Measurements from ENCODE around the gene KRTAP10-10.
A peak's percentile ranks its signal among the peaks of the same experiment; 100 is the strongest.
"Not testable (repeated sequence)": the region's sequence is repeated elsewhere in the genome, so short reads cannot be mapped to it uniquely, and the experiment has no call there.

Gene KRTAP10-10

GRCh38 chr21:44606495-44606894, 30.7 kb upstream of the KRTAP10-10 start:
- Histone ChIP-seq H3K27me3 (ENCODE audit: control insufficient read depth in 3 of 3, insufficient read depth in 3 of 3, low read depth in 1 of 3, low read length in 3 of 3) (peaks cover 0 to 4% (median 0%) of the 10 kb centered on the region in 3 experiments), H2BK120ac (ENCODE audit: low read depth, low read length) (no peak overlapping the region), H3K9me3 (replicated peaks in 1 of 2; ENCODE audit: control insufficient read depth in 2 of 2, insufficient read depth in 1 of 2, low read depth in 1 of 2, low read length in 2 of 2) (peaks cover 3 to 5% of the 10 kb centered on the region in 2 donors), H3K79me1 (ENCODE audit: low read depth, low read length) (no peaks in the 10 kb centered on the region), H3K9ac (ENCODE audit: low read depth, low read length, poor library complexity) (no peak overlapping the region), H3K23ac (ENCODE audit: low read depth, low read length, poor library complexity) (no peak overlapping the region), H2BK12ac (ENCODE audit: low read length) (no peak overlapping the region), H2AFZ (ENCODE audit: low read length) (no peak overlapping the region), H2BK5ac (ENCODE audit: low read length) (no peak overlapping the region), H3K36me3 (replicated peaks in 1 of 2; ENCODE audit: control insufficient read depth in 2 of 2, insufficient read depth in 2 of 2, low read length in 2 of 2) (no peaks in the 10 kb centered on the region), H3K27ac (replicated peaks; ENCODE audit: low read length) (no peak overlapping the region), H3K4ac (ENCODE audit: low read length) (no peak overlapping the region), H2BK15ac (ENCODE audit: low read length) (no peak overlapping the region), H3K18ac (ENCODE audit: low read length) (no peak overlapping the region), H3K4me3 (ENCODE audit: low read length in 2 of 2) (no peak overlapping the region), H3K4me2 (ENCODE audit: insufficient read depth, low read length, poor library complexity, severe bottlenecking) (no peak overlapping the region), H4K8ac (ENCODE audit: low read depth, low read length) (no peak overlapping the region), H3K14ac (ENCODE audit: low read length) (no peak overlapping the region), H2AK5ac (ENCODE audit: low read depth, low read length) (no peak overlapping the region), H3K4me1 (ENCODE audit: control insufficient read depth in 2 of 2, insufficient read depth in 1 of 2, low read depth in 1 of 2, low read length in 2 of 2) (no peaks in the 10 kb centered on the region), H4K91ac (ENCODE audit: low read depth, low read length, poor library complexity) (no peak overlapping the region)
- no CpG with 5 or more reads among the region's 4 CpGs for WGBS, 2 donors (ENCODE audit: extremely low coverage in 2 of 2, insufficient read length in 2 of 2, insufficient replicate concordance in 1 of 2)
- DNase-seq (ENCODE audit: low spot score): no peak

- H3K14ac ChIP-seq (ENCODE audit: low read length): no peak overlapping the region
- H4K8ac ChIP-seq (ENCODE audit: low read depth, low read length): no peak overlapping the region
- H3K79me1 ChIP-seq (ENCODE audit: low read depth, low read length): no peaks in the 10 kb centered on the region
- no peak overlapping the region for H2BK15ac ChIP-seq (ENCODE audit: low read length)
- H2BK12ac ChIP-seq (ENCODE audit: low read length): no peak overlapping the region
- no peak overlapping the region for H3K18ac ChIP-seq (ENCODE audit: low read length)
- no peak overlapping the region for H2AK5ac ChIP-seq (ENCODE audit: low read depth, low read length)
- no peak overlapping the region for H3K4ac ChIP-seq (ENCODE audit: low read length)
- no peak overlapping the region for H3K4me3 ChIP-seq (ENCODE audit: low read length in 2 of 2)
- no peak overlapping the region for H2BK120ac ChIP-seq (ENCODE audit: low read depth, low read length)
- H4K91ac ChIP-seq (ENCODE audit: low read depth, low read length, poor library complexity): no peak overlapping the region
- H3K23ac ChIP-seq (ENCODE audit: low read depth, low read length, poor library complexity): no peak overlapping the region
- no peak overlapping the region for H3K9ac ChIP-seq (ENCODE audit: low read depth, low read length, poor library complexity)
- peaks cover 3 to 8% of the 10 kb centered on the region in 2 donors for H3K9me3 ChIP-seq (replicated peaks in 1 of 2; ENCODE audit: control insufficient read depth in 2 of 2, insufficient read depth in 1 of 2, low read depth in 1 of 2, low read length in 2 of 2)
- H3K4me1 ChIP-seq (ENCODE audit: control insufficient read depth in 2 of 2, insufficient read depth in 1 of 2, low read depth in 1 of 2, low read length in 2 of 2): no peaks in the 10 kb centered on the region
- H3K4me2 ChIP-seq (ENCODE audit: insufficient read depth, low read length, poor library complexity, severe bottlenecking): no peak overlapping the region
- no peak overlapping the region for H3K27ac ChIP-seq (replicated peaks; ENCODE audit: low read length)
- H3K27me3 ChIP-seq (ENCODE audit: control insufficient read depth in 3 of 3, insufficient read depth in 3 of 3, low read depth in 1 of 3, low read length in 3 of 3): peaks cover 0 to 2% (median 0%) of the 10 kb centered on the region in 3 experiments
- no peak for DNase-seq (ENCODE audit: low spot score)
- no peaks in the 10 kb centered on the region for H3K36me3 ChIP-seq (replicated peaks in 1 of 2; ENCODE audit: control insufficient read depth in 2 of 2, insufficient read depth in 2 of 2, low read length in 2 of 2)
- no peak overlapping the region for H2BK5ac ChIP-seq (ENCODE audit: low read length)
- no peak overlapping the region for H2AFZ ChIP-seq (ENCODE audit: low read length)
Measured at GRCh38 chr21:44609193-44609592, 28.0 kb upstream of the KRTAP10-10 start.

- not testable (repeated sequence) for H3K4me1 ChIP-seq (ENCODE audit: control insufficient read depth in 2 of 2, insufficient read depth in 1 of 2, low read depth in 1 of 2, low read length in 2 of 2); H3K9me3 ChIP-seq (replicated peaks in 1 of 2; ENCODE audit: control insufficient read depth in 2 of 2, insufficient read depth in 1 of 2, low read depth in 1 of 2, low read length in 2 of 2); H3K9ac ChIP-seq (ENCODE audit: low read depth, low read length, poor library complexity); H3K27me3 ChIP-seq (ENCODE audit: control insufficient read depth in 3 of 3, insufficient read depth in 3 of 3, low read depth in 1 of 3, low read length in 3 of 3); H3K27ac ChIP-seq (replicated peaks; ENCODE audit: low read length); H3K36me3 ChIP-seq (replicated peaks in 1 of 2; ENCODE audit: control insufficient read depth in 2 of 2, insufficient read depth in 2 of 2, low read length in 2 of 2); H3K14ac ChIP-seq (ENCODE audit: low read length); H3K4me2 ChIP-seq (ENCODE audit: insufficient read depth, low read length, poor library complexity, severe bottlenecking); H3K79me1 ChIP-seq (ENCODE audit: low read depth, low read length); H3K18ac ChIP-seq (ENCODE audit: low read length); H2AK5ac ChIP-seq (ENCODE audit: low read depth, low read length); DNase-seq (ENCODE audit: low spot score); H3K4ac ChIP-seq (ENCODE audit: low read length); H2BK120ac ChIP-seq (ENCODE audit: low read depth, low read length); H2AFZ ChIP-seq (ENCODE audit: low read length); H2BK5ac ChIP-seq (ENCODE audit: low read length); H4K8ac ChIP-seq (ENCODE audit: low read depth, low read length); H4K91ac ChIP-seq (ENCODE audit: low read depth, low read length, poor library complexity); H2BK15ac ChIP-seq (ENCODE audit: low read length); H2BK12ac ChIP-seq (ENCODE audit: low read length); H3K23ac ChIP-seq (ENCODE audit: low read depth, low read length, poor library complexity); H3K4me3 ChIP-seq (ENCODE audit: low read length in 2 of 2)
- no CpG with 5 or more reads among the region's 7 CpGs for WGBS, 2 donors (ENCODE audit: extremely low coverage in 2 of 2, insufficient read length in 2 of 2, insufficient replicate concordance in 1 of 2)
Measured at GRCh38 chr21:44610157-44610843, 26.9 kb upstream of the KRTAP10-10 start.

- no peak for DNase-seq (ENCODE audit: low spot score)
- WGBS, 2 donors (ENCODE audit: extremely low coverage in 2 of 2, insufficient read length in 2 of 2, insufficient replicate concordance in 1 of 2): no CpG with 5 or more reads among the region's 4 CpGs
Measured at GRCh38 chr21:44611551-44611950, 25.6 kb upstream of the KRTAP10-10 start.

More at GRCh38 chr21:44611551-44611950, 25.6 kb upstream of the KRTAP10-10 start:
- H2BK12ac ChIP-seq (ENCODE audit: low read length): no peak overlapping the region
- H3K4me3 ChIP-seq (ENCODE audit: low read length in 2 of 2): peak overlapping the region in 1 of 2 donors; percentile 22
- H2AFZ ChIP-seq (ENCODE audit: low read length): no peak overlapping the region
- H3K14ac ChIP-seq (ENCODE audit: low read length): no peak overlapping the region
- no peaks in the 10 kb centered on the region for H3K27me3 ChIP-seq (ENCODE audit: control insufficient read depth in 3 of 3, insufficient read depth in 3 of 3, low read depth in 1 of 3, low read length in 3 of 3)
- H4K91ac ChIP-seq (ENCODE audit: low read depth, low read length, poor library complexity): no peak overlapping the region
- H3K23ac ChIP-seq (ENCODE audit: low read depth, low read length, poor library complexity): no peak overlapping the region
- H3K36me3 ChIP-seq (replicated peaks in 1 of 2; ENCODE audit: control insufficient read depth in 2 of 2, insufficient read depth in 2 of 2, low read length in 2 of 2): no peaks in the 10 kb centered on the region
- H3K9me3 ChIP-seq (replicated peaks in 1 of 2; ENCODE audit: control insufficient read depth in 2 of 2, insufficient read depth in 1 of 2, low read depth in 1 of 2, low read length in 2 of 2): peaks cover 3 to 8% of the 10 kb centered on the region in 2 donors
- H3K4me2 ChIP-seq (ENCODE audit: insufficient read depth, low read length, poor library complexity, severe bottlenecking): no peak overlapping the region
- no peak overlapping the region for H3K18ac ChIP-seq (ENCODE audit: low read length)
- H3K9ac ChIP-seq (ENCODE audit: low read depth, low read length, poor library complexity): no peak overlapping the region
- no peak overlapping the region for H2BK15ac ChIP-seq (ENCODE audit: low read length)
- no peak overlapping the region for H2AK5ac ChIP-seq (ENCODE audit: low read depth, low read length)
- H2BK120ac ChIP-seq (ENCODE audit: low read depth, low read length): no peak overlapping the region
- no peaks in the 10 kb centered on the region for H3K4me1 ChIP-seq (ENCODE audit: control insufficient read depth in 2 of 2, insufficient read depth in 1 of 2, low read depth in 1 of 2, low read length in 2 of 2)
- H3K79me1 ChIP-seq (ENCODE audit: low read depth, low read length): no peaks in the 10 kb centered on the region
- no peak overlapping the region for H3K27ac ChIP-seq (replicated peaks; ENCODE audit: low read length)
- H4K8ac ChIP-seq (ENCODE audit: low read depth, low read length): no peak overlapping the region
- no peak overlapping the region for H2BK5ac ChIP-seq (ENCODE audit: low read length)
- no peak overlapping the region for H3K4ac ChIP-seq (ENCODE audit: low read length)
